ENCODE measurements around the gene PRDM15. TPM values are rescaled to one million over a fixed set of nuclear protein-coding genes. Genes with fewer than 3 reads are reported as not detected.
A peak's percentile ranks its signal among the peaks of the same experiment; 100 is the strongest.

Gene PRDM15
- total RNA-seq, 1 donor from 2014 or later: 2.9 TPM

- Histone ChIP-seq H3K36me3 (no peaks in the 10 kb centered on the region), H3K27me3 (ENCODE audit: low read depth) (no peaks in the 10 kb centered on the region), H3K9me3 (replicated peaks) (no peaks in the 10 kb centered on the region), H3K4me1 (peaks cover 74% of the 10 kb centered on the region), H3K4me3 (peak overlapping the region; percentile 61), H3K27ac (replicated peaks) (peak overlapping the region; percentile 91)
- TF ChIP-seq, protein P1, sequence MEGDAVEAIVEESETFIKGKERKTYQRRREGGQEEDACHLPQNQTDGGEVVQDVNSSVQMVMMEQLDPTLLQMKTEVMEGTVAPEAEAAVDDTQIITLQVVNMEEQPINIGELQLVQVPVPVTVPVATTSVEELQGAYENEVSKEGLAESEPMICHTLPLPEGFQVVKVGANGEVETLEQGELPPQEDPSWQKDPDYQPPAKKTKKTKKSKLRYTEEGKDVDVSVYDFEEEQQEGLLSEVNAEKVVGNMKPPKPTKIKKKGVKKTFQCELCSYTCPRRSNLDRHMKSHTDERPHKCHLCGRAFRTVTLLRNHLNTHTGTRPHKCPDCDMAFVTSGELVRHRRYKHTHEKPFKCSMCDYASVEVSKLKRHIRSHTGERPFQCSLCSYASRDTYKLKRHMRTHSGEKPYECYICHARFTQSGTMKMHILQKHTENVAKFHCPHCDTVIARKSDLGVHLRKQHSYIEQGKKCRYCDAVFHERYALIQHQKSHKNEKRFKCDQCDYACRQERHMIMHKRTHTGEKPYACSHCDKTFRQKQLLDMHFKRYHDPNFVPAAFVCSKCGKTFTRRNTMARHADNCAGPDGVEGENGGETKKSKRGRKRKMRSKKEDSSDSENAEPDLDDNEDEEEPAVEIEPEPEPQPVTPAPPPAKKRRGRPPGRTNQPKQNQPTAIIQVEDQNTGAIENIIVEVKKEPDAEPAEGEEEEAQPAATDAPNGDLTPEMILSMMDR (IDR thresholded peaks at IDR 0.05; ENCODE audit: borderline replicate concordance): no peak
- no peak for DNase-seq
- intact Hi-C loops (cut with micrococcal nuclease): no loop called here
Observed at GRCh38 chr21:41926117-41926806, 47.1 kb upstream of the PRDM15 start.

DNA sequence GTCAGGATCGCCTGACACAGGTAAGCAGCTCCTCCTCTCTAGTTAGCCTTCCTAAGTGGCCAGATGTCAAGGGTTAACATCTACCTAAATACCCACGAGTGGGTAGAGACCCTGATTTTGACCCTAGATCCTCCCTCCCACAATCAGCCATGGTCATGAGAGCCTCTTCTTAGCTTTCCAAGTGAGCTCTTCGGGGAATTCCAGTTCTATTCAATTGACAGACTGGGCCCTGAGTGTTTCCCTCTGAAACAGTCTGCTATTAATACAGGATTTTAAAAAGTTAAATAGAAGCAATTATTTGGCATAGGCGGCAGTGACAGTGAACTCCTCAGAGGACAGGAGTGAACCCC lies 46.6 kb upstream of the PRDM15 start:
- H3K4me1 ChIP-seq: peaks cover 79% of the 10 kb centered on the region
- peak overlapping the region; percentile 61 for H3K4me3 ChIP-seq
- TF ChIP-seq, protein P1 (IDR thresholded peaks at IDR 0.05; ENCODE audit: borderline replicate concordance): no peak

GRCh38 chr21:41924368-41924754 lies 45.2 kb upstream of the PRDM15 start:
- peaks cover 76% of the 10 kb centered on the region for H3K4me1 ChIP-seq

More for the DNA sequence above, 46.6 kb upstream of the PRDM15 start:
- Histone ChIP-seq H3K27ac (replicated peaks) (peak overlapping the region; percentile 91), H3K36me3 (no peaks in the 10 kb centered on the region), H3K9me3 (replicated peaks) (no peaks in the 10 kb centered on the region), H3K27me3 (ENCODE audit: low read depth) (no peaks in the 10 kb centered on the region)
- no peak for DNase-seq
- intact Hi-C loops (cut with micrococcal nuclease): no loop called here

GRCh38 chr21:41923631-41924367 lies 44.7 kb upstream of the PRDM15 start:
- intact Hi-C loops (cut with micrococcal nuclease): no loop called here
- H3K27me3 ChIP-seq (ENCODE audit: low read depth): no peaks in the 10 kb centered on the region
- TF ChIP-seq, protein P1 (IDR thresholded peaks at IDR 0.05; ENCODE audit: borderline replicate concordance): no peak
- peak overlapping the region; percentile 91 for H3K27ac ChIP-seq (replicated peaks)
- H3K4me1 ChIP-seq: peaks cover 73% of the 10 kb centered on the region
- H3K9me3 ChIP-seq (replicated peaks): no peaks in the 10 kb centered on the region
- H3K4me3 ChIP-seq: peak overlapping the region; percentile 27
- peak; percentile 41 for DNase-seq
- no peaks in the 10 kb centered on the region for H3K36me3 ChIP-seq

More at GRCh38 chr21:41924368-41924754, 45.2 kb upstream of the PRDM15 start:
- DNase-seq: no peak
- no peaks in the 10 kb centered on the region for H3K9me3 ChIP-seq (replicated peaks)
- H3K27ac ChIP-seq (replicated peaks): peak overlapping the region; percentile 91
- TF ChIP-seq, protein P1 (IDR thresholded peaks at IDR 0.05; ENCODE audit: borderline replicate concordance): no peak
- H3K4me3 ChIP-seq: peak overlapping the region; percentile 27
- intact Hi-C loops (cut with micrococcal nuclease): no loop called here
- H3K27me3 ChIP-seq (ENCODE audit: low read depth): no peaks in the 10 kb centered on the region
- H3K36me3 ChIP-seq: no peaks in the 10 kb centered on the region

DNA sequence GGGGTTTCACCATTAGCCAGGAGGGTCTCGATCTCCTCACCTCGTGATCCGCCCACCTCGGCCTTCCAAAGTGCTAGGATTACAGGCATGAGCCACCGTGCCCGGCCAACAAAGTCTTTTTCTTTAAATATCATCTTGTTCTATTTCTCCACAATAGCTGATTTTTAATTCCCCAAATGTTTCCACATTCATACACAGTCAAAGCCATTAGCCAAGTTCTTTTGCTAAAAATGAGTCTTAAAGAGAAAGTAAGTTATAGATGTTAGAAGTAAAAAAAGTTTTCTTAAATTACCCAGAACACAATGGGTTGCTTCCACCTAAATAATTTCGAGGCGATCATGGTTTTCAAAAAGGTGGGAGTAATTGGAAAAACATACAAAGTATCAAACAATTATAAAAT lies 44.0 kb upstream of the PRDM15 start:
- Histone ChIP-seq H3K4me1 (peaks cover 66% of the 10 kb centered on the region), H3K27me3 (ENCODE audit: low read depth) (no peaks in the 10 kb centered on the region), H3K4me3 (peak overlapping the region; percentile 27), H3K9me3 (replicated peaks) (no peaks in the 10 kb centered on the region), H3K27ac (replicated peaks) (peak overlapping the region; percentile 91), H3K36me3 (peaks cover 4% of the 10 kb centered on the region)
- TF ChIP-seq, protein P1 (IDR thresholded peaks at IDR 0.05; ENCODE audit: borderline replicate concordance): no peak
- no peak for DNase-seq
- intact Hi-C loops (cut with micrococcal nuclease): no loop called here
